SK-N-SH (cell line): Measurements from ENCODE around the gene NMNAT2. TPM values are rescaled to one million over a fixed set of nuclear protein-coding genes. Genes with fewer than 3 reads are reported as not detected.

Source experiments
- CTCF ChIA-PET: fragments of 300-600, 350-600 bp; formaldehyde crosslinking; extraction: SDS; loops from one replicate; lab custom pipeline; 2021; lab: Yijun Ruan, JAX
- POLR2A ChIA-PET: fragments of 350-600 bp; sonication (Branson Sonifier 250); formaldehyde crosslinking; extraction: SDS; loops from one replicate; lab custom pipeline; 2020; ENCODE audit warnings: antibody characterized with exemption, inconsistent platforms; lab: Yijun Ruan, JAX
- DNase-seq: peaks from one replicate; pipeline ENCODE4 v3.0.0; 2012
- H2AFZ ChIP-seq: fragments of 200-600 bp; sonication (generic); 2 replicates; pipeline ENCODE4 v1.8.1; 2016; ENCODE audit warnings: antibody characterized with exemption, mild to moderate bottlenecking, low read depth
- H3F3A ChIP-seq: fragments of 200-600 bp; sonication (generic); replicated peaks from 2 replicates; pipeline ENCODE3; 2016; ENCODE audit warnings: antibody characterized with exemption, mild to moderate bottlenecking; ENCODE audit not compliant: insufficient read depth
- H3K27ac ChIP-seq, 2 experiments: fragments of 200-500 bp in 1 of 2; fragments of 200-600 bp in 1 of 2; sonication (Bioruptor generic) in 1 of 2; sonication (generic), shearing (Covaris generic) in 1 of 2; 2 replicates each; pipeline versions ENCODE4 v1.5.1 to v1.6.1; 2014 to 2016; ENCODE audit warnings: low read depth in 2 of 2, inconsistent platforms in 1 of 2, low read length in 1 of 2, mild to moderate bottlenecking in 1 of 2, mixed read lengths in 1 of 2
- H3K27me3 ChIP-seq: fragments of 200-600 bp; sonication (generic), shearing (Covaris generic); 2 replicates; pipeline ENCODE4 v1.6.1; 2016; ENCODE audit warnings: mixed run types; ENCODE audit not compliant: insufficient read depth
- H3K36me3 ChIP-seq, 2 experiments: fragments of 200-500 bp in 1 of 2; fragments of 200-600 bp in 1 of 2; sonication (Bioruptor generic) in 1 of 2; sonication (generic) in 1 of 2; replicated peaks in 1 of 2; 2 replicates each; pipeline versions ENCODE3 to v1.5.1; 2014 to 2016; ENCODE audit warnings: low read length in 1 of 2, mild to moderate bottlenecking in 1 of 2; ENCODE audit not compliant: insufficient read depth in 2 of 2, control insufficient read depth in 1 of 2
- H3K4me1 ChIP-seq, 2 experiments: fragments of 200-500 bp in 1 of 2; fragments of 200-600 bp in 1 of 2; sonication (Bioruptor generic) in 1 of 2; sonication (generic), shearing (Covaris generic) in 1 of 2; 2 replicates each; pipeline versions ENCODE4 v1.5.1 to v1.6.1; 2014 to 2016; ENCODE audit warnings: low read depth in 1 of 2, low read length in 1 of 2, mixed run types in 1 of 2; ENCODE audit not compliant: insufficient read depth in 2 of 2, control insufficient read depth in 1 of 2
- H3K4me2 ChIP-seq: fragments of 200-600 bp; sonication (generic), shearing (Covaris generic); 2 replicates; pipeline ENCODE4 v1.6.1; 2017; ENCODE audit warnings: mixed run types
- H3K4me3 ChIP-seq, 2 experiments: fragments of 200-500 bp in 1 of 2; fragments of 200-600 bp in 1 of 2; sonication (Bioruptor generic) in 1 of 2; sonication (generic), shearing (Covaris generic) in 1 of 2; 2 replicates each; pipeline versions ENCODE4 v1.5.1 to v1.8.1; 2014 to 2016; ENCODE audit warnings: low read depth in 2 of 2, inconsistent platforms in 1 of 2, low read length in 1 of 2, mild to moderate bottlenecking in 1 of 2, mixed read lengths in 1 of 2, moderate library complexity in 1 of 2
- H3K79me2 ChIP-seq: fragments of 200-600 bp; sonication (generic); 2 replicates; pipeline ENCODE4 v1.8.1; 2017; ENCODE audit warnings: mild to moderate bottlenecking; ENCODE audit not compliant: insufficient read depth
- H3K9ac ChIP-seq: fragments of 200-600 bp; sonication (generic); 2 replicates; pipeline ENCODE4 v1.6.1; 2017; ENCODE audit warnings: mixed run types
- H3K9me2 ChIP-seq: fragments of 200-600 bp; sonication (generic); 2 replicates; pipeline ENCODE4 v1.6.1; 2017; ENCODE audit warnings: mixed run types
- H3K9me3 ChIP-seq: fragments of 200-600 bp; sonication (generic); 2 replicates; pipeline ENCODE4 v1.6.1; 2017; ENCODE audit warnings: mixed run types, mild to moderate bottlenecking, moderate library complexity
- H4K20me1 ChIP-seq: fragments of 200-600 bp; sonication (generic); 2 replicates; pipeline ENCODE4 v1.6.1; 2017; ENCODE audit warnings: mild to moderate bottlenecking, mixed run types; ENCODE audit not compliant: insufficient read depth
- CHD2 ChIP-seq: fragments of 150-350 bp; IDR thresholded peaks from 2 replicates; pipeline ENCODE4 v1.6.1; 2018; ENCODE audit warnings: low read length; ENCODE audit not compliant: partially characterized antibody
- FOSL2 ChIP-seq: IDR thresholded peaks from 2 replicates; pipeline ENCODE4 v1.4.0; 2012; ENCODE audit warnings: low read depth, mild to moderate bottlenecking, moderate library complexity, borderline replicate concordance
- FOXJ3 ChIP-seq: sonication (generic); formaldehyde crosslinking; IDR thresholded peaks from 2 replicates; pipeline ENCODE4 v1.5.1; 2020; ENCODE audit warnings: mild to moderate bottlenecking, missing genetic modification reagents
- FOXM1 ChIP-seq: IDR thresholded peaks from 2 replicates; pipeline ENCODE4 v1.4.0; 2012; ENCODE audit warnings: low read depth, mild to moderate bottlenecking
- GATA2 ChIP-seq: sonication (generic); formaldehyde crosslinking; IDR thresholded peaks from 2 replicates; pipeline ENCODE4 v1.5.0; 2020; ENCODE audit warnings: mild to moderate bottlenecking, missing genetic modification reagents
- JUND ChIP-seq: IDR thresholded peaks from 2 replicates; pipeline ENCODE4 v1.4.0; 2012
- MEF2A ChIP-seq: IDR thresholded peaks from 2 replicates; pipeline ENCODE4 v1.4.0; 2012; ENCODE audit warnings: low read depth, borderline replicate concordance
- POLR2AphosphoS5 ChIP-seq: IDR thresholded peaks from 2 replicates; pipeline ENCODE4 v1.6.1; 2012; ENCODE audit warnings: low read depth, low read length
- RFX5 ChIP-seq: IDR thresholded peaks from 2 replicates; pipeline ENCODE4 v1.6.1; 2012; ENCODE audit warnings: mild to moderate bottlenecking, improper control_type of control experiment, low read length
- SIN3A ChIP-seq: IDR thresholded peaks from 2 replicates; pipeline ENCODE4 v1.6.1; 2012; ENCODE audit warnings: low read depth, mild to moderate bottlenecking, low read length, moderate library complexity, borderline replicate concordance
- TAF1 ChIP-seq: IDR thresholded peaks from 2 replicates; pipeline ENCODE4 v1.6.1; 2012; ENCODE audit warnings: low read depth, mild to moderate bottlenecking, low read length, moderate library complexity, borderline replicate concordance
- TEAD4 ChIP-seq: IDR thresholded peaks from 2 replicates; pipeline ENCODE4 v1.4.0; 2012; ENCODE audit warnings: mild to moderate bottlenecking, borderline replicate concordance; ENCODE audit not compliant: insufficient read depth
- USF2 ChIP-seq: fragments of 150-350 bp; IDR thresholded peaks from 2 replicates; pipeline ENCODE4 v1.6.1; 2017; ENCODE audit warnings: antibody characterized with exemption, low read length, low read depth, borderline replicate concordance
- YY1 ChIP-seq: IDR thresholded peaks from 2 replicates; pipeline ENCODE4 v1.4.0; 2012; ENCODE audit warnings: low read depth, mild to moderate bottlenecking
- ZBTB33 ChIP-seq: IDR thresholded peaks from 2 replicates; pipeline ENCODE4 v1.4.0; 2012; ENCODE audit warnings: low read depth, borderline replicate concordance
- WGBS: methylation state at CpG from one replicate; pipeline ENCODE4 v1.1.6; 2017; ENCODE audit warnings: low lambda C conversion rate; 5-methylcytosine and 5-hydroxymethylcytosine counted together
- polyA plus RNA-seq, 3 experiments: library from polyadenylated mRNA; depleted of rRNA; stranded (reverse); fragments of >200 nt; gene quantifications; 2 replicates each; pipeline ENCODE4 v1.2.3, GENCODE V29; 2012
- TF ChIP-seq, protein P1 (sequence below): IDR thresholded peaks from 2 replicates; pipeline ENCODE4 v1.4.0; 2012; ENCODE audit warnings: low read depth, borderline replicate concordance
- TF ChIP-seq, protein P2 (sequence below): IDR thresholded peaks from 2 replicates; pipeline ENCODE4 v1.6.1; 2012; ENCODE audit warnings: mild to moderate bottlenecking, low read depth, low read length, moderate library complexity

Gene NMNAT2
- polyA plus RNA-seq, 1 of the 3 experiments (the other 2 are of a cell fraction), result 0.07 TPM

DNA sequence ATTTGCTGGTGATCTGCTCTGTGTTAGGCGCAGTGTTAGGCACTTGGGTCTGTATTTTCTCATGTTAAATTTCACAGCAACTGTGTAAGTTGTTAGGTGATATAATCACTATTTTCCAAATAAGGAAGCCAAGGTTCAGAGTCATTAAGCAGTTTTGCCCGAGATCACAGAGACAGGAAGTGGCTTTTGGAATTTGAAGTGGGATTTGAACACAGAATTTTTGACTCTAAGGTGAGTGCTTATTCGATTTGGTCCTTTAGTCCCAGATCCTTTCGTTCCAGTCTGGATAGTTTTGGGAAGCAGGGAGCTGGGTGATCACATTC lies 114.9 kb downstream of the NMNAT2 start (continued):
- TF ChIP-seq TEAD4 (no peak), JUND (no peak), YY1 (no peak), TAF1 (no peak), CHD2 (no peak), GATA2 (CRISPR knock-in tag) (no peak), MEF2A (no peak), FOXJ3 (CRISPR knock-in tag) (no peak), USF2 (no peak), RFX5 (no peak)
- TF ChIP-seq, protein P1, sequence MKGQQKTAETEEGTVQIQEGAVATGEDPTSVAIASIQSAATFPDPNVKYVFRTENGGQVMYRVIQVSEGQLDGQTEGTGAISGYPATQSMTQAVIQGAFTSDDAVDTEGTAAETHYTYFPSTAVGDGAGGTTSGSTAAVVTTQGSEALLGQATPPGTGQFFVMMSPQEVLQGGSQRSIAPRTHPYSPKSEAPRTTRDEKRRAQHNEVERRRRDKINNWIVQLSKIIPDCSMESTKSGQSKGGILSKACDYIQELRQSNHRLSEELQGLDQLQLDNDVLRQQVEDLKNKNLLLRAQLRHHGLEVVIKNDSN, result no peak

DNA sequence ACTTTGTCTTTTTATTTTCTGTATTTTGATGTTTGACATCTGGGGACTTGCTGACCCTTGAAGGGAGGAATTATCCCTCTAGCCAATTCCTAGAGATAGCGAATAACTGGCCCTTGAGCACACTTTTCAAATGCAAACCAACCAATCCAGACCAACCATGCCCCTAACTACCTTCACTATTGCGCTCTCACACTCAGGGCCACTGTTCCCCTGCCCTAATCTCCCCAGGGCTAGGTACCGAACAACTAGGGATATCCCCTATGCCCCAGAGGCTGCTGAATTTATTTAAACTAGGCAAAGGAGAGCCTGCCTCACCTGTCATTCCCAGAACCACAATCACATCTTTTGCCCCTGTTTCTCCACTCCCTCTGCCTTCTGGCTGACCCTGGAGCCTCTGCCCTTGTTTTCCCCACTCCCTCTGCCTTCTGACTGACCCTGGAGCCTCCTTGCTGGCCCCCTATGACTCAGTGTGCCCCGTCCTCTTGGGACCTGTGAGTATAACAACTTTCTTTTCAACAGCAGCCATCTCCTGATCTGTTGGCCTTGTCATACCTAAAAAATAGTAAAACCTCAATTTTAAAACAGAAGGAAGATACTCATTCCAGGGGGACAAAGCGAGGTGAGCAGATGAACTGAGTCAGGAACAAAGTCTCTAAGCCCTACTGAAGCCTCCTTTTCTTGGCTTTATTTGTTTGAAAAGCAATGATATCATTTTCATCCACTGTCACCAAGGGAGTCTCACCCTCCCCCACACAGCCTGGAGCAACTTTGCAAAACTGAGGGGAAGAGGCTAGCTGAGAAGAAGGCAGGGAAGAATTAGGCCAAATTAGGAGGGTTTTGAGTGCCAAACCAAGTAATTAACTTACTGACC lies 115.5 kb downstream of the NMNAT2 start:
- ChIA-PET POLR2A (no interaction called here), CTCF (no interaction called here)
- peaks cover 0 to 25% of the 10 kb centered on the region in 2 experiments; a peak in 1 of 4 replicates for H3K4me1 ChIP-seq
- peak overlapping the region; percentile 35; the same call in 1 of the 2 replicates for H2AFZ ChIP-seq
- 62% methylated on average over 5 of the region's 5 CpGs for WGBS
- no peaks in the 10 kb centered on the region for H3K27me3 ChIP-seq
- TF ChIP-seq FOXM1 (no peak), FOSL2 (no peak), POLR2AphosphoS5 (no peak), ZBTB33 (no peak), SIN3A (no peak)
- TF ChIP-seq, protein P2, sequence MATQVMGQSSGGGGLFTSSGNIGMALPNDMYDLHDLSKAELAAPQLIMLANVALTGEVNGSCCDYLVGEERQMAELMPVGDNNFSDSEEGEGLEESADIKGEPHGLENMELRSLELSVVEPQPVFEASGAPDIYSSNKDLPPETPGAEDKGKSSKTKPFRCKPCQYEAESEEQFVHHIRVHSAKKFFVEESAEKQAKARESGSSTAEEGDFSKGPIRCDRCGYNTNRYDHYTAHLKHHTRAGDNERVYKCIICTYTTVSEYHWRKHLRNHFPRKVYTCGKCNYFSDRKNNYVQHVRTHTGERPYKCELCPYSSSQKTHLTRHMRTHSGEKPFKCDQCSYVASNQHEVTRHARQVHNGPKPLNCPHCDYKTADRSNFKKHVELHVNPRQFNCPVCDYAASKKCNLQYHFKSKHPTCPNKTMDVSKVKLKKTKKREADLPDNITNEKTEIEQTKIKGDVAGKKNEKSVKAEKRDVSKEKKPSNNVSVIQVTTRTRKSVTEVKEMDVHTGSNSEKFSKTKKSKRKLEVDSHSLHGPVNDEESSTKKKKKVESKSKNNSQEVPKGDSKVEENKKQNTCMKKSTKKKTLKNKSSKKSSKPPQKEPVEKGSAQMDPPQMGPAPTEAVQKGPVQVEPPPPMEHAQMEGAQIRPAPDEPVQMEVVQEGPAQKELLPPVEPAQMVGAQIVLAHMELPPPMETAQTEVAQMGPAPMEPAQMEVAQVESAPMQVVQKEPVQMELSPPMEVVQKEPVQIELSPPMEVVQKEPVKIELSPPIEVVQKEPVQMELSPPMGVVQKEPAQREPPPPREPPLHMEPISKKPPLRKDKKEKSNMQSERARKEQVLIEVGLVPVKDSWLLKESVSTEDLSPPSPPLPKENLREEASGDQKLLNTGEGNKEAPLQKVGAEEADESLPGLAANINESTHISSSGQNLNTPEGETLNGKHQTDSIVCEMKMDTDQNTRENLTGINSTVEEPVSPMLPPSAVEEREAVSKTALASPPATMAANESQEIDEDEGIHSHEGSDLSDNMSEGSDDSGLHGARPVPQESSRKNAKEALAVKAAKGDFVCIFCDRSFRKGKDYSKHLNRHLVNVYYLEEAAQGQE, result no peak
- no peaks in the 10 kb centered on the region for H3K9me3 ChIP-seq
- no peak overlapping the region for H3K4me2 ChIP-seq
- H3K79me2 ChIP-seq, result no peaks in the 10 kb centered on the region
- DNase-seq, result no peak
- H3K9ac ChIP-seq, result no peak overlapping the region
- H3K36me3 ChIP-seq, result no peaks in the 10 kb centered on the region
- no peak overlapping the region for H3K4me3 ChIP-seq
- no peaks in the 10 kb centered on the region for H4K20me1 ChIP-seq
- H3K9me2 ChIP-seq, result no peaks in the 10 kb centered on the region
- no peaks in the 10 kb centered on the region for H3F3A ChIP-seq
- no peak overlapping the region; a peak in 1 of 4 replicates for H3K27ac ChIP-seq
